Mesendoderm (in vitro differentiated cells): ENCODE measurements around the gene ARSA.

Experiments
- DNase-seq: peaks from one replicate; pipeline ENCODE4 v3.0.0; 2013
- H2AK5ac ChIP-seq: 2 replicates; pipeline ENCODE4 v1.6.1; 2013; ENCODE audit warnings: low read length, inconsistent platforms
- H2BK120ac ChIP-seq: 2 replicates; pipeline ENCODE4 v1.6.1; 2013; ENCODE audit warnings: low read depth, mild to moderate bottlenecking, low read length, moderate library complexity, mixed read lengths
- H2BK15ac ChIP-seq: replicated peaks from 2 replicates; pipeline ENCODE4 v1.6.1; 2013; ENCODE audit warnings: low read depth, mild to moderate bottlenecking, moderate library complexity
- H2BK5ac ChIP-seq: 2 replicates; pipeline ENCODE4 v1.6.1; 2013; ENCODE audit warnings: low read length, inconsistent platforms
- H3K18ac ChIP-seq: 2 replicates; pipeline ENCODE4 v1.6.1; 2013; ENCODE audit warnings: mild to moderate bottlenecking, low read length, mixed read lengths
- H3K23ac ChIP-seq: one replicate; pipeline ENCODE4 v1.6.1; 2013; ENCODE audit warnings: low read length
- H3K27ac ChIP-seq: 2 replicates; pipeline ENCODE4 v1.5.1; 2013; ENCODE audit warnings: low read depth, mild to moderate bottlenecking, inconsistent platforms, low read length, moderate library complexity
- H3K27me3 ChIP-seq: 2 replicates; pipeline ENCODE4 v1.6.1; 2013; ENCODE audit warnings: low read length, control low read depth, mild to moderate bottlenecking, inconsistent platforms; ENCODE audit not compliant: insufficient read depth, poor library complexity
- H3K36me3 ChIP-seq: 2 replicates; pipeline ENCODE4 v1.6.1; 2013; ENCODE audit warnings: low read length, inconsistent platforms; ENCODE audit not compliant: control insufficient read depth, insufficient read depth
- H3K4ac ChIP-seq: one replicate; pipeline ENCODE4 v1.6.1; 2013; ENCODE audit warnings: low read depth, mild to moderate bottlenecking, low read length, moderate library complexity
- H3K4me1 ChIP-seq: 2 replicates; pipeline ENCODE4 v1.6.1; 2013; ENCODE audit warnings: low read depth, low read length, inconsistent platforms; ENCODE audit not compliant: control insufficient read depth
- H3K4me2 ChIP-seq: 2 replicates; pipeline ENCODE4 v1.6.1; 2013; ENCODE audit warnings: low read length
- H3K4me3 ChIP-seq: 2 replicates; pipeline ENCODE4 v1.5.1; 2013; ENCODE audit warnings: mild to moderate bottlenecking, low read length
- H3K56ac ChIP-seq: one replicate; pipeline ENCODE4 v1.6.1; 2013; ENCODE audit warnings: low read length
- H3K79me1 ChIP-seq: 2 replicates; pipeline ENCODE4 v1.6.1; 2013; ENCODE audit warnings: low read length, inconsistent platforms
- H3K79me2 ChIP-seq: 2 replicates; pipeline ENCODE4 v1.6.1; 2013; ENCODE audit warnings: mild to moderate bottlenecking, low read length; ENCODE audit not compliant: control insufficient read depth, insufficient read depth
- H3K9ac ChIP-seq: 2 replicates; pipeline ENCODE4 v1.6.1; 2013; ENCODE audit warnings: low read length, inconsistent platforms
- H4K5ac ChIP-seq: one replicate; pipeline ENCODE4 v1.6.1; 2013; ENCODE audit warnings: low read length
- H4K8ac ChIP-seq: one replicate; pipeline ENCODE4 v1.6.1; 2013; ENCODE audit warnings: low read depth, mild to moderate bottlenecking, control low read depth, low read length, moderate library complexity
- WGBS: extraction: QIAGEN DNeasy Blood & Tissue Kit; methylation state at CpG from one replicate; pipeline ENCODE4 v1.1.7; 2013; ENCODE audit warnings: low lambda C conversion rate, missing lambda C conversion rate; ENCODE audit not compliant: insufficient coverage; ENCODE audit errors: extremely low coverage; 5-methylcytosine and 5-hydroxymethylcytosine counted together

ARSA gene

GRCh38 chr22:50612528-50613221 is 15.3 kb downstream of the ARSA start:
- Histone ChIP-seq H3K9ac (no peak overlapping the region), H2AK5ac (no peak overlapping the region), H4K5ac (no peak overlapping the region), H3K79me1 (no peaks in the 10 kb centered on the region), H3K4ac (no peak overlapping the region), H3K4me2 (no peak overlapping the region), H4K8ac (no peak overlapping the region), H3K79me2 (no peaks in the 10 kb centered on the region), H2BK5ac (no peak overlapping the region), H3K27me3 (no peaks in the 10 kb centered on the region), H3K18ac (no peak overlapping the region), H3K27ac (no peak overlapping the region), H3K56ac (no peak overlapping the region), H3K36me3 (no peaks in the 10 kb centered on the region), H2BK15ac (no peak overlapping the region), H3K23ac (no peak overlapping the region), H2BK120ac (no peak overlapping the region), H3K4me1 (no peaks in the 10 kb centered on the region), H3K4me3 (no peak overlapping the region)
- DNase-seq: peak; percentile 48
- WGBS: no CpG with 5 or more reads among the region's 31 CpGs

GRCh38 chr22:50612168-50612527 is 15.8 kb downstream of the ARSA start:
- H3K18ac ChIP-seq: no peak overlapping the region
- H3K79me2 ChIP-seq: no peaks in the 10 kb centered on the region
- DNase-seq: no peak
- H4K8ac ChIP-seq: no peak overlapping the region
- H3K36me3 ChIP-seq: no peaks in the 10 kb centered on the region
- H2BK5ac ChIP-seq: no peak overlapping the region
- H3K4ac ChIP-seq: no peak overlapping the region
- H3K56ac ChIP-seq: no peak overlapping the region
- no peak overlapping the region for H4K5ac ChIP-seq
- H3K27me3 ChIP-seq: no peaks in the 10 kb centered on the region
- no peak overlapping the region for H2BK120ac ChIP-seq
- H3K4me3 ChIP-seq: no peak overlapping the region
- H2BK15ac ChIP-seq: no peak overlapping the region
- no peak overlapping the region for H3K23ac ChIP-seq
- no peak overlapping the region for H3K4me2 ChIP-seq
- no peak overlapping the region for H2AK5ac ChIP-seq
- H3K27ac ChIP-seq: no peak overlapping the region
- no peaks in the 10 kb centered on the region for H3K79me1 ChIP-seq
- no CpG with 5 or more reads among the region's 6 CpGs for WGBS
- no peaks in the 10 kb centered on the region for H3K4me1 ChIP-seq
- H3K9ac ChIP-seq: no peak overlapping the region

GRCh38 chr22:50611341-50612060 is 16.5 kb downstream of the ARSA start:
- Histone ChIP-seq H3K79me1 (no peaks in the 10 kb centered on the region), H3K4me3 (no peak overlapping the region), H3K36me3 (no peaks in the 10 kb centered on the region), H4K5ac (no peak overlapping the region), H3K4me1 (no peaks in the 10 kb centered on the region), H3K4ac (no peak overlapping the region), H4K8ac (no peak overlapping the region), H3K27ac (no peak overlapping the region), H2BK15ac (no peak overlapping the region), H3K18ac (no peak overlapping the region), H3K56ac (no peak overlapping the region), H2BK120ac (no peak overlapping the region), H3K9ac (no peak overlapping the region), H3K23ac (no peak overlapping the region), H3K27me3 (no peaks in the 10 kb centered on the region), H2AK5ac (no peak overlapping the region), H3K79me2 (no peaks in the 10 kb centered on the region), H3K4me2 (no peak overlapping the region), H2BK5ac (no peak overlapping the region)
- no peak for DNase-seq
- no CpG with 5 or more reads among the region's 26 CpGs for WGBS

DNA sequence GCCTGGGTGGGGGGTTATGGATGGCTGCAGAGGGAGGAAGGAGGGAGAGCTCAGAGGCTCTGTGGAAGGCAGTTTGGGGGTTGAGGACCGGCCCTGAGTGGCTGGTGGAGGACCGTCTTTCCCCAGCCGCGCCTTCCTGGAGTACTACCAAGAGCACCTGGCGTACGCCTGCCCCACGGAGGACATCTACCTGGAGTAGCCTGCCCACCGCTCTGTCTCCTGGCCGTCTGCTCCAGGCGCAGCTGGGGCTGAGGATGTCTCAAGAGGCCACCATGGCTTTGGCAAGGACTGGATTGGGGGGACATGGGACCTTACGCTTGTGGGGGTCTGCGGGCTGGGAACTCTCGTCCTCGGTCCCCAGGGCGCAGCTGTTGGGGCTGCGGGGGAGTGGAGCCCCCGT is 17.4 kb downstream of the ARSA start:
- Histone ChIP-seq H2BK120ac (no peak overlapping the region), H3K4me1 (no peaks in the 10 kb centered on the region), H3K4ac (no peak overlapping the region), H2BK15ac (no peak overlapping the region), H3K9ac (no peak overlapping the region), H3K56ac (no peak overlapping the region), H3K27me3 (no peaks in the 10 kb centered on the region), H4K5ac (no peak overlapping the region), H3K23ac (no peak overlapping the region), H3K27ac (no peak overlapping the region), H3K79me1 (no peaks in the 10 kb centered on the region), H3K18ac (no peak overlapping the region), H3K79me2 (no peaks in the 10 kb centered on the region), H3K4me3 (no peak overlapping the region), H2BK5ac (no peak overlapping the region), H4K8ac (no peak overlapping the region), H3K4me2 (no peak overlapping the region), H2AK5ac (no peak overlapping the region), H3K36me3 (no peaks in the 10 kb centered on the region)
- no peak for DNase-seq
- no CpG with 5 or more reads among the region's 17 CpGs for WGBS

- Histone ChIP-seq H3K4ac (no peak overlapping the region), H2AK5ac (no peak overlapping the region), H3K56ac (no peak overlapping the region), H4K5ac (no peak overlapping the region), H3K79me1 (no peaks in the 10 kb centered on the region), H4K8ac (no peak overlapping the region), H2BK120ac (no peak overlapping the region), H3K18ac (no peak overlapping the region), H3K4me3 (no peak overlapping the region), H3K27me3 (no peaks in the 10 kb centered on the region), H3K9ac (no peak overlapping the region), H3K4me1 (no peaks in the 10 kb centered on the region), H2BK15ac (no peak overlapping the region), H3K79me2 (no peaks in the 10 kb centered on the region), H3K27ac (no peak overlapping the region), H3K23ac (no peak overlapping the region), H3K36me3 (no peaks in the 10 kb centered on the region), H2BK5ac (no peak overlapping the region), H3K4me2 (no peak overlapping the region)
- WGBS: no CpG with 5 or more reads among the region's 11 CpGs
- DNase-seq: no peak
Observed at GRCh38 chr22:50610041-50610451, 17.9 kb downstream of the ARSA start.
